ENCODE measurements around the gene GGTLC2.

The GGTLC2 gene

GRCh38 chr22:22655452-22656290 is 11.3 kb downstream of the GGTLC2 start:
- H3K4me3 ChIP-seq (ENCODE audit: low read depth, low read length), result no peak overlapping the region

GRCh38 chr22:22657712-22658111 is 13.3 kb downstream of the GGTLC2 start:
- no peak for TF ChIP-seq CTCF (IDR thresholded peaks at IDR 0.05; ENCODE audit: borderline replicate concordance, insufficient read depth, low read depth, low read length)
- H3K4me3 ChIP-seq (ENCODE audit: low read depth, low read length), result no peak overlapping the region

More at GRCh38 chr22:22655452-22656290, 11.3 kb downstream of the GGTLC2 start:
- no peak for TF ChIP-seq CTCF (IDR thresholded peaks at IDR 0.05; ENCODE audit: borderline replicate concordance, insufficient read depth, low read depth, low read length)

- no peak overlapping the region for H3K4me3 ChIP-seq (ENCODE audit: low read depth, low read length)
- TF ChIP-seq CTCF (IDR thresholded peaks at IDR 0.05; ENCODE audit: borderline replicate concordance, insufficient read depth, low read depth, low read length), result no peak
These were observed 16.9 kb downstream of the GGTLC2 start for GRCh38 chr22:22661275-22661674.

GRCh38 chr22:22662095-22662494 is 17.7 kb downstream of the GGTLC2 start:
- TF ChIP-seq CTCF (IDR thresholded peaks at IDR 0.05; ENCODE audit: borderline replicate concordance, insufficient read depth, low read depth, low read length), result no peak
- no peak overlapping the region for H3K4me3 ChIP-seq (ENCODE audit: low read depth, low read length)

- TF ChIP-seq CTCF (IDR thresholded peaks at IDR 0.05; ENCODE audit: borderline replicate concordance, insufficient read depth, low read depth, low read length), result no peak
- H3K4me3 ChIP-seq (ENCODE audit: low read depth, low read length), result no peak overlapping the region
These were observed 19.7 kb downstream of the GGTLC2 start for GRCh38 chr22:22663861-22664800.

- peak; percentile 79 for TF ChIP-seq CTCF (IDR thresholded peaks at IDR 0.05; ENCODE audit: borderline replicate concordance, insufficient read depth, low read depth, low read length)
- H3K4me3 ChIP-seq (ENCODE audit: low read depth, low read length), result no peak overlapping the region
These were observed 22.1 kb downstream of the GGTLC2 start for GRCh38 chr22:22666307-22667091.
